ENCODE results near the gene ADCY10.

DNA sequence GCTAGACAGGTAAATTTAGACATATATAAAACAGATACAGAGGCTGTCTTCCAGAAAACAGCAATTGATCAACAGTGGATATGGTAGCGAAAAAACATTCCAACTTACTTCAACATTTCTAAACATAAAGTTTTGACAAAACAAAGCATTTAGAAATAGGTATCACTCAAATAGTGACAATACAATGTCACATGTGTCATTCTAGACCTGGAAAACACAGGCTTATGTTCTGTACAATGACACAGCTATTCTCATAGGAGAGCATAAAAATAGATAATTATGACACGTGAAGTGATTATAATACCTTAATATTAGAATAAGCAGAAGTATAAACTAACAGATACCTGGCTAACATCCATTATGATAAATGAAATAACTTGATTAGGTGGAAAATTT, 14.5 kb upstream of the ADCY10 start:
- TF ChIP-seq, protein P1, sequence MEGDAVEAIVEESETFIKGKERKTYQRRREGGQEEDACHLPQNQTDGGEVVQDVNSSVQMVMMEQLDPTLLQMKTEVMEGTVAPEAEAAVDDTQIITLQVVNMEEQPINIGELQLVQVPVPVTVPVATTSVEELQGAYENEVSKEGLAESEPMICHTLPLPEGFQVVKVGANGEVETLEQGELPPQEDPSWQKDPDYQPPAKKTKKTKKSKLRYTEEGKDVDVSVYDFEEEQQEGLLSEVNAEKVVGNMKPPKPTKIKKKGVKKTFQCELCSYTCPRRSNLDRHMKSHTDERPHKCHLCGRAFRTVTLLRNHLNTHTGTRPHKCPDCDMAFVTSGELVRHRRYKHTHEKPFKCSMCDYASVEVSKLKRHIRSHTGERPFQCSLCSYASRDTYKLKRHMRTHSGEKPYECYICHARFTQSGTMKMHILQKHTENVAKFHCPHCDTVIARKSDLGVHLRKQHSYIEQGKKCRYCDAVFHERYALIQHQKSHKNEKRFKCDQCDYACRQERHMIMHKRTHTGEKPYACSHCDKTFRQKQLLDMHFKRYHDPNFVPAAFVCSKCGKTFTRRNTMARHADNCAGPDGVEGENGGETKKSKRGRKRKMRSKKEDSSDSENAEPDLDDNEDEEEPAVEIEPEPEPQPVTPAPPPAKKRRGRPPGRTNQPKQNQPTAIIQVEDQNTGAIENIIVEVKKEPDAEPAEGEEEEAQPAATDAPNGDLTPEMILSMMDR (conservative IDR thresholded peaks at IDR 0.05; ENCODE audit: low read length): no peak
- no peak for TF ChIP-seq EZH2phosphoT487 (IDR thresholded peaks at IDR 0.05; ENCODE audit: borderline replicate concordance, low read depth, low read length)
